Fibroblast of pulmonary artery (primary cell): ENCODE data around the gene GUK1.

Experiments
- DNase-seq: peaks from one replicate; pipeline ENCODE4 v3.0.0-alpha.2; 2010; ENCODE audit warnings: low read depth
- H3K4me3 ChIP-seq: replicated peaks from 2 replicates; pipeline ENCODE4 v1.5.1; 2011; ENCODE audit warnings: low read depth, mild to moderate bottlenecking, control low read depth, low read length, moderate library complexity
- CTCF ChIP-seq: IDR thresholded peaks from 2 replicates; pipeline ENCODE4 v1.5.1; 2011; ENCODE audit warnings: mild to moderate bottlenecking, control low read depth, low read length, inconsistent platforms; ENCODE audit errors: missing control alignments

GUK1 gene

GRCh38 chr1:228159008-228159665, 19.1 kb downstream of the GUK1 start:
- DNase-seq: no peak
- no peak for TF ChIP-seq CTCF
- H3K4me3 ChIP-seq: no peak overlapping the region

- no peak for DNase-seq
- no peak for TF ChIP-seq CTCF
- H3K4me3 ChIP-seq: no peak overlapping the region
These were observed 20.2 kb downstream of the GUK1 start for GRCh38 chr1:228160201-228160761.

GRCh38 chr1:228161362-228161761, 21.3 kb downstream of the GUK1 start:
- H3K4me3 ChIP-seq: no peak overlapping the region
- TF ChIP-seq CTCF: no peak
- DNase-seq: no peak

- TF ChIP-seq CTCF: no peak
- DNase-seq: no peak
These were observed 21.8 kb downstream of the GUK1 start for GRCh38 chr1:228161866-228162265.

GRCh38 chr1:228162286-228163006, 22.4 kb downstream of the GUK1 start:
- H3K4me3 ChIP-seq: no peak overlapping the region
- no peak for TF ChIP-seq CTCF
- DNase-seq: peak; percentile 26

More at GRCh38 chr1:228161866-228162265, 21.8 kb downstream of the GUK1 start:
- no peak overlapping the region for H3K4me3 ChIP-seq

- peak; percentile 60 for DNase-seq
- no peak for TF ChIP-seq CTCF
- H3K4me3 ChIP-seq: no peak overlapping the region
These were observed 23.1 kb downstream of the GUK1 start for GRCh38 chr1:228163007-228163753.
